Myocyte (in vitro differentiated cells): ENCODE measurements around the gene MGAT5. TPM values are rescaled to one million over a fixed set of nuclear protein-coding genes. Genes with fewer than 3 reads are reported as not detected.

Source experiments
- DNase-seq: peaks from one replicate; pipeline ENCODE4 v3.0.0-alpha.2; 2012; ENCODE audit warnings: low read depth
- total RNA-seq: library from RNA; depleted of rRNA; stranded (reverse); fragments of >200 nt; gene quantifications from 2 replicates; pipeline ENCODE4 v1.2.3, GENCODE V29; 2014

The MGAT5 gene
- total RNA-seq, 1 donor from 2014 or later, result 20.0 TPM

DNA sequence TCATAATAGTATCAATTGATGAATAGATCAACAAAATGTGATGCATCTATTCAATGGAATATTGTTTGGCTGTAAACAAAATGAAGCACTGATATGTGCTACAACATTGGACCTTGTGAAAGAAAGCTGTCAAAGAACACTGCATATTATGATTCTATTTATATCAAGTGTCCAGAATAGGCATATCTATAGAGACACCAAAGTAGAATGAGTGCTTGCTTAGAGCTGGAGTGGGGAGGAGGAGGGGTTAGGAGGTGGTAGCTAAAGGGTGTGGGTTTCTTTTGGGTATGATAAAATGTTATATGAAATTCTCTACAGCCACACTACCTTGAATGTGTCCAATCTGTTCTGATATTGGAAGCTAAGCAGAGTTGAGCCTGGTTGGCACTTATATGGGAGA, 23.0 kb upstream of the MGAT5 start:
- DNase-seq, result no peak

DNA sequence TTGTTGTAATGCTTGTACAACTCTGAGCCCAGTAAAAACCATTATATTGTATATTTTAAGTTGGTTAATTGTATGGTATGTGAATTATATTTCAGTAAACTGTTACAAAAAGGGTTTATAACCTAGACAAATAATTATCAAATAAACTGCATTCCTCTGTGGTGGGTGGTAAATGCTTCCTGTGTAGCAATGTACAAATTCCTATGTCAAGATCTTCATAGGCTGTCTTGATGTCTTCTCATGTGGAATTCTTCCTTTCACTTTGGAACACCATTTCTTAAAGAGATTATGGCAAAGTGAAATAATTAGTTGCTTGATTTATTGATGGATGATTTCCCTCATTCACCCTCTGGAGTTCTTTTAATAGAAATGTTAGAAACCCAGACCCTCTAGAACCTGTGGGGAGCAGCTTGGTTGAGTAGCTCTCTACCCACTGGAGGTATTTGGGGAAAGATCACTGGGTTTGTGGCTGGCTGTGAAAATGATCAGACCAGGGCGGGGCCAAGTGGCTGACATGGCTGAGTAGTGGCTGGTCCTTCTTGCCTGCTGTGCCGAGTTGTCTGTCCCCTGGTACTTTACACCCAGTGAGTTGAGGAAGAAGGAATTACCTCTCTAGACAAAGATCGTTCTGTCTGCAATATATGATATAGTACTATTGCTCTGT, 22.4 kb upstream of the MGAT5 start:
- DNase-seq, result no peak

DNA sequence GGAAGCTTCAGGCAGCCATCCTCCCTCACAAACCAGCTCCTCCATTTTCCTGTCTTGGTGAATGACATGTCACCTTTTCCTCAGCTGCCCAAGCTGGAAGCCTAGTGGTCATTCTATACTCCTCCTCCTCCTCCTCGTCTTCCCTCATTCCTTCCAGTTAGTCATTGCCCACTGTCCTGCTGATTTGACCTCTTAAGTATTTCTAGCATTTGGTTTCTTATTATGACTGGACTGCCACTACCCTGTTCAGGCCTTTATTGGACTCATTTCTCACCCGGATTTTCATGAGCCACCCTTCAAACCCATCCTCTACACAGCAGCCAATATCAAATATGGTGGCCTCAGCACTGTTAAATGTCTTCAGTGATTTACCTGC, 21.9 kb upstream of the MGAT5 start:
- peak; percentile 71 for DNase-seq

DNA sequence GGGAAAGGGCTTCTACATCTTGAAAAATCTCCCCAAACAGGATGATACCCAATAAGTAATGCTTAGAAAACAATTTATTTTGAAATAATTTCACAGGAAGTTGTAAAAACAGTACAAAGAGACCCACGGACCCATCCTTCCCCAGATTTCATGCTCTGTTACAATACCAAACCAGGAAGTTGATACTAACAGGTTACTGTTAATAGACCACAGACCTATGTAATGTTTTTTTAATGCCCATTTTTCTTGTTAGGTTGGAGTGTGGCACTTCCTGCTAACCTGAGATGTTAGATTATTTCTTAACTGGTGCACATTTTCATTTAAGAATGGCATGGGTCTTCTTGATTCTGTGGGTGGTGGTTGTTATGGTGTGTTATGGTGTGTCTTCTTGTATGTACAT, 21.4 kb upstream of the MGAT5 start:
- DNase-seq, result no peak

DNA sequence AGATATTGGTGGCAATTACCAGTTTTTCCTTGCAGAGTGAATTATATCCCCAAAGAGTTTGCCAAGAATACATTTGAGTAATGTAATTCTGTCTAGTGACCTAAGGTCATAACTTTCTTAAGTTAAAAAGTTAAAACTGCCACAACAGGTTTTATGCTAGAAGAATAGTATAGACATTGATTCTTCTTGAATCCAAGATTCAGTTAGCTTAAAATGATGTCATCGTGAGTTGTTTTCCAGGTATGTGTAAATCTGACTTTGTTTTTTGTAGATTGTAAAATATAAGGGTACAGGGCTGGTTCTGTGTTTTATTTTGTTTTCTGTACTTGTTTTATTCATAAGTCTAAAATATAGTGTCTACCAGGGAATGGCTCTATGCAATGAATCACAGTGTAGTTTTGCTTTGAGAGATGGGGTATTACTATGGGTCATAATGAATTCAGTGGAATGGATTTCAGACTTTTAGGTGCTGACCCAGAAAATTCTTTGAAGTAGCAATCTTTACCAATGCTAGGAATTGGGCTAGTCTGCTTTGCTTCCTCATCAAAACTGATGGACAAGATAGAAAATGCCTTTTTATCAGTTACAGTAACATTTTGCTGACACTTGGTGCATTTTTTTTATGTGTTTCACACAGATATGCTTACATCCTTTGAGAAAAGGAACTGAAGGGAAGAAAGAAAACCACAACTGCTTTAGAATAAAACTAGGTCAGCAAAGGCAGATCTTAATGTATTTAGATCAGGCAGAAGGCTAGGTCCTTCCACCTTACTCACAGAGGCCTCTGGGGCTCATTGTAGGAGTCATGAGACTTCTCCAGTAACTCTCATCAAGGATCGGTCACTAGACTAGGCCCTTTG, 20.8 kb upstream of the MGAT5 start:
- DNase-seq, result no peak

DNA sequence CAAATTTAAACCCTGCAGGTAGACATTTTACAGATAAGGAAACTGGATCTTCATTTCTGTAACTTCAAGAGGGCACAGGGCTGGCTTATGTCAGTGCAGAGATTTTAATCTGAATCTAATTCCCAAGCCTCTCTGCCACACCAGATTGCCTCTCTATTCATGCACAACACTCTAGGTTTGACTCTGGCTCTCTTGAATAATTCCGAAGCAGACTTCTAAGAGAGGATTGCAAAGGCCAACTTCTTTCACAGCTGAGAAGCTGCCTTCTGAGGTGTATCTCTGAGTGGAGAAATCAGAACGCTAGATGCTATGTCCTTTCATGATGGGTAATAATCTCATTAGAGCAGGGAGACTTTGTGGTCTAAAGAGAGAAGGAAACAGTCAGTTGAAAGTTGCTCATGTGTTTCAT, 20.1 kb upstream of the MGAT5 start:
- no peak for DNase-seq

DNA sequence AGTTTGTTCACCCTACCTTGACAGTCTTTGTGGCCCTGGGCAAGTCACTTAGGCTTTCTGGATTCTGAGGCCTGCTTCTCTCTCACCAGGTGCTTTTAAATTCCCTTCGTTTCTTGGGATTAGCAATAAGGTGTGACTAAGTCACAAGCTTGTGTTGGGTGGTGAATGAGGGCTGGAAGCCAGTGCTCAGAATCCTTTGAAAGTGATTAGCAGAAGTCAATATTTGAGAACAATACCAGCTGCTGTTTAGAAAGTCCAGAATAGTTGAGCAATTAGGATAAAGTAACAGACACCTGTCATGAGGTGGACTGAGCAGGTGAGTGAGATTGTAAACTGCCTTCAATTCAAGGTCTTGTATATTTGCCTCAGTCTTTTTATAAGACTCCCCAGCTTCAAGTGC, 19.3 kb upstream of the MGAT5 start:
- no peak for DNase-seq

DNA sequence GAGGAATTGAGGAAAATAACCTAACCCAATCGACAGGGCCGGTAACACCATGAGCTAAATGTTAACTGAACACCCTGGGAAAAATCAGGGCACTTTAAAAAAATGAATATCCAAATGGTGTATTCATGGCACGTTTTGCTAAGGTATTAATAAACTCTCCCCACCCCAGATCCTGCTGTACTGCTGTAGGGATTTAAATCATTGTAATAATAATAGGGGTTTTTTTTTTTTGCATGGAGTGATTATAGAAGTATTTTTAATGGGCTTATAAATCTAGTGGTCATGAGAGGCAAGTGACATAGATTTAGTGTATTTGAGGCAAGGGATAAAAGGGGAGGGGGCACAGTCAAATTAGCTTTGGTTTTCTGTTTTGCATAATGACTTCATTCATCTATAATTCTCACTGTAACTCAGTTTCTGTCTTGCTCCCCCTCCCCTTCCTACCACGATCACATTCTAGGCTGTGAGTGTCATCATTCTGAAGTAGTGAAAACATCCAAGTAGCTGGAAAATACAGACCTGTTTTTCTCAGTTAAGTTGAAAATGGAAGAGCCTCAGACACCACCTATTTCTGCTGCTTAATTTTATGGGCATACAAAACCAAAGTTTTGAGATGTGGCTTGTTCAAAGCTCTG, 18.2 kb upstream of the MGAT5 start:
- DNase-seq, result no peak

DNA sequence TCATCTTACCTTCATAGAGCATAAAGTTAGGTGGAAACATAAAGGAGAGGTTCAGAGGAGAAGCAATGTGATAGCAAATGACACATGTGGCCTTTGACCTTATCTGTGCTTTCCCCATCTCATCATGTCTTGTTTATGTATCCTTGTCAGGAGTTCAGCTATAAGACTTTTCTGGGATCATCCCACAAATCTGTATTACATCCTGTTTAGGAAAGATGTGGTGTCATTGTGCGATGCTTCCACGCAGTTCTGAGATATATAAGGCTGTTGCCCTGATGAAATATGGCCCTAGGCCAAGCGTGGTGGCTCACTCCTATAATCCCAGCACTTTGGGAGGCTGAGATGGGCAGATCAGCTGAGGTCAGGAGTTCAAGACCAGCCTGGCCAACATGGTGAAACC, 15.5 kb upstream of the MGAT5 start:
- DNase-seq, result no peak

DNA sequence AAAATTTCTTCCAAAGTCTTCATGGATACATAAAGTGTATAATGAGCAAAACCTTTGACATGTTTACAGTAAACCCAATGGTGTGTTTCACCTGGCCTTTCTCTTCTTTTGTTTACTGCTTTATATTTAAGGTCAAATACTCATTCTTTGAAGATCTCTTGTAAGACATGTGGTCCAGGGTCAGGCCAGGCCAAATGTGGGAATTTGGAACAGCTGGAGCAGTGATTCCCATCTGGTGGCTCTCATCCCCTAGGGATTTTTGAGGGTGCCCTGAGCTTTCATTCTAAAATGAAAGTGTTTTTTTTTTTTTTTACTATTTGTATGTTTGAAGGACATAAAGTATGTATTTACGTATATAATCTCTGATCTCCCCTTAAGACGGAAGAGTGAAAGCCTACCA, 13.8 kb upstream of the MGAT5 start:
- peak; percentile 50 for DNase-seq

DNA sequence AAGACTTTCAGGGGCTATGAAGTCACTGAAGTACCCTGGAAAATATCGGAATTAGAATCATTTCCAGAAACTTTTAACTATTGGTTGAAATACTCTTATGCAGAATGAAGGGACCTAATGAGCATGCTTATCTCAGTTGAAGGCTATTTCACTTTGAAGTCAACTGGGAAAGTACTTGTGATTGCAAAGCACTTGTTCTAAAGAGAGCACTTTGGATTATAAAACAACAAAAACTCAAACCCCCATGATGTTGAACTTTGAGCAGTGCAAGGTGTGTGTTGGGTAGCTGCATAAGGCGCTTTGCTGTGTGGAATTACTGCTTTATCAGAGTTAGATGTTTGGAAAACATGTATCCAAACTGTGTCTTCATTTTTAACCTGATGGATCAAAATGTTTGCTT, 12.0 kb upstream of the MGAT5 start:
- DNase-seq, result no peak

DNA sequence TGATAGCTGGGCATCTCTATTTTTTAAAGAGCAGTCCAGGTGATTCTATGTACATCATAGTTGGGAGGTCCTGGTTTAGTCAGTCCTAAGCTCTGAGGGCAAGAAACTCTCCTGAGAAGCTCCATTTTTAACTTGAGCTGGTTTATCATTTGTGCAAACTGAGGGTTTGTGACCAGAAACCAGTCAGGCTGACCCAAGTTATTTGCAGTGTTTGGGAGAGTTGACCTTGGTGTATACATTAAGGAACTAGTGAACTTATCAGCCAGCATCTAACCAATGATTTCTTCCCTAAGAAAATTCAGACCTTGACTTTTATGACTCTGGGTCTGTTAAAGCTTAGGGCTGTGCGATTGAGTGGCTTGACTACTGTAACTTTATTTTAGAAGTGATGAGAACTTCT, 10.6 kb upstream of the MGAT5 start:
- no peak for DNase-seq

DNA sequence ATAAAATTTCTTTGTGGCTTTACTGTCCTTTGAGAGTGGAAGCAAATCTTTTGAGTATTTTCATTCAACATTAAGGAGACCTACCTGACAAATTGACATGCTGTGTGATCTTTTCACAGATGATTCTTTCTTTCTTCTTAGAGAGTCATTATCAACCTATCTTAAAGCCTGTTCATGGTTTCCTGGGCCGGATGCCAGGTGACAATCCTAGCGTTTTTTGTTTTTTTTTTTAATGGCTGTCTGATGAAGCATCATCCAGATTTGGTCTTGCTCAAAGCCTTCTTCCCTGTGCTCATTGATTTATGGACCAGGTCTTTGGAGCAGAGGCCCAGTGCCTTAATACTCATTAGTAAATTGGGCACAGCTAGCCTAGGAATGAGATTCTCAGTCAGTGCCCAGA, 9.8 kb upstream of the MGAT5 start:
- no peak for DNase-seq

DNA sequence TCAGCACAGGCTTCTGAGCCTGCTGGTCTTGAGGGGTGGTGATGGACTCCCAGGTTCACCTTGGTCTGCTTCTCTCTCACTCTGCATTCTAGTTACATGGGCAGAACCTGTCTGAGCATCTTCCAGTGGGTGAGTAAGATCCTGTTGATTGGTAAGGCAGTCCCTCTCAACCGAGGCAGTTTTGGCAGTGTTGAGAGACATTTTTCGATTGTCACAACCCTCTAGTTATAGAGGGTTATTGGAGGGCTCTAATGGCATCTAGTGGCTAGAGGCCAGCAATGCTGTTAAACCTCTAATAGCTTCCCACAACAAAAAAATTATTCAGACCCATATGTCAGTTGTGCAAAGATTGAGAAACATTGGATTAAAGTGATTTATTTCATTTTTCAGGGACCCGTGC, 9.3 kb upstream of the MGAT5 start:
- no peak for DNase-seq

DNA sequence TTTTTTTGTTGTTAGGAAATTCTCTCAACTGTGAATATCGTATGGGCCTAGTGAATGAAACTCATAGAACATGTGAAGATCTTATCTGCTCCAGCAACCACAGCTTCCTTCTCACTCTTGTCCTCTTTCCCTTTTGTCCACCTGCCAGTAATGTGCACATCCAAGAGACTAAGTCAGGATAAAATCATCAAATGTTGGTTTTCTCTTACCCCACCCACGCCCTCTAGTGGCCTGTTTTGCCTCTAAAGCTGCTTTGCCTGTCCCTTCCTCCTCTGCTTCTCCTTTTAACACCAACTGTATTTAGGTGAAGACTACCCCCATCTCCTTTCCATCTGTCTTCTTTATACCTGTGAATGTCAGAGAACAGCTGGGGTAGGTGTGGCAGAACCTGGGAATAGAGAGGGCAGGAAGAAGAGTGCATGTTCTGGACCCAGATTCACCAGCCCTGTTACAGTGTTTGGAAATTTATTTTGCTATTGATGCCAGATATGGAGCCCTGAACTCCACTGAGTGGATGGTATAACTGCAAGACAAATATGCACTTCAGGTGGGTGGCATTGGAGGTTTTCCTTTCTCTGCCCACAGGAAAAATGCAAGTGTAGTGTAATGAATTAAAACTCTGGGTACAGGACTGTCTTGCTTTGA, 8.4 kb upstream of the MGAT5 start:
- peak; percentile 74 for DNase-seq

DNA sequence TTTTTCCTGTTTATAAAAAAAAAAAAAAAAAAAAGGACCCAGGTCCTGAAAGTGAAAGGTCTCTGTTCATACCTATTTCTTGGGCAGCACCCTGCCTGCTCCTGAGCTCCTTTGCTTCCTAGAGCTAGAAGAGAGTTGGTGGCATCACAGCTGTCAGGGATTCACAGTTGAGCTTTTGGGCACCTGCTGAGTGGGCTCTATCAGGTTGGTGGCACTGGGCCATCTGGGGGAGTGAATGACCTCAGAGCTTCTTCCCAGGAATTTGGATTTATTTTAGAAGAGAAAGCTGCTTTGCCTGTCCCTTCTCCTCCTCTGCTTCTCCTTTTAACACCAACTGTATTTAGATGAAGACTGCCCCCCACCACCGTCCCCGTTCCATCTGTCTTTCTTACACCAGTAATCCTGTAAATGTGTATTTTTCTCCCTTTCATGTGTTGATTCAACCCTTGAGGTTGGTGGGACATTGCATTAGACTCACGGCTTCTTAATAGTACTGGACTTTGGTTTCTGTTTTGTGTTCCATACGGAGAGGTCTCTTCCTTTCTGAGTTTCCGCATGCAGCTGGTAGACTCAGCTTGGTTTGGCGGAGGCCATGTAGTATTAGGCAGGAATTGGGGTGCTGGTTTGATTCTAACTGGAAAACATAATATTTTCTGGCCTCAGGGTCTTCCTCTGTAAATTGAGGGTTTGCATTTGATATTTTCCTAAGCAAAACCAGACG, 7.6 kb upstream of the MGAT5 start:
- DNase-seq, result peak; percentile 64

DNA sequence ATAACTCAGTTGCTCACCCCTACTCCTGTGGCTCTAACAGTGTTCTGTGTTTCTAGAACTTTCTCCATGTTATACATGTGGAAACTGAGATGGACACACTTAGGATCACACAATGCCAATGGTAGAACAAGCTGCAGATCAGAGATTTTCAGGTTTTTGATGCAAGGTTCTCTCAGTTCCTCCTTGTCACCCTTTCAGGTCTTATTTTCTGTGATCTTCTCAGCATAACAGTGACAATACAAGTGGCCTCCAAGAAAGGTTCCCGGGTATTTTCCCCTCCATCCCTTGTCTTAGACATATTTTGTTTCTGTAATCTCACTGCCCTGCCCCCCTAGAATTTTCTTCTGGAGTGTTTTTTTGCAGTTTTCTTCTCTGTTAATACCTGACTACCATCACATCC, 6.2 kb upstream of the MGAT5 start:
- no peak for DNase-seq

DNA sequence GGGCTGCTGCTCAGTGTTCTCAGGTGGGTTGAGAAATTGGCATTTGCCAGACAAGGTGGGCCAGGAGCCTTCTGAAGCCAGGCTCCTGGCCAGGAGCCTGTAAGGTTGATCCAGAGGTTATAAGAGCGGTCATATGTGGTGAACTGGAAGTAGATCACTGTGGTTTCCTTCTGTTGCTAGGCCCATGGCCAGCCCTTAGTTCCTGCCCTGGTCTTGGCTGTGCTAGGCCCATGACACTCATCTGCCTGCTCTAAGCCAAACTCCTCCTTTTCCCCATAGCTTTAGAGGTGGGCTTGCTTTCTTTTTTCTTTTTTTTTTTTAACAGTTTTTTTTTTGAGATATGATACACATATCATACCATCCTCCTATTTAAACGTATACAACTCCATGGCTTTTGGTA, 5.0 kb upstream of the MGAT5 start:
- no peak for DNase-seq

DNA sequence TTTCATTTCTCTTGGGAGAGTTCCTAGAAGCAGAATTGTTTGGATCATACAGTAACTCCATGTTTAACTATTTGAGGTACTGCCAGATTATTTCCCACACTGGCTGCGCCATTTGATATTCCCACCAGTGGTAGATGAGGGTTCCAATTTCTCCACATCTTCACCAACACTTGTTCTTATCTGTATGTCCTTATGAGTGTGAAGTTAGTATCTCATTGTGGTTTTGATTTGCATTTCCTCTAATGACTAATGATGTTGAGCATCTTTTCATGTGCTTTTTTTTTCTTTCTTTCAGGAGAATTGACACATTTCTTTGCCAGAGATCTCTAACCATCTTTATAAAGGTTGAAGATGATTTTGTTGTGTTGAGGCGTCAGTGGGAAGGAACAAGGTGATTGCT, 4.1 kb upstream of the MGAT5 start:
- DNase-seq, result no peak

DNA sequence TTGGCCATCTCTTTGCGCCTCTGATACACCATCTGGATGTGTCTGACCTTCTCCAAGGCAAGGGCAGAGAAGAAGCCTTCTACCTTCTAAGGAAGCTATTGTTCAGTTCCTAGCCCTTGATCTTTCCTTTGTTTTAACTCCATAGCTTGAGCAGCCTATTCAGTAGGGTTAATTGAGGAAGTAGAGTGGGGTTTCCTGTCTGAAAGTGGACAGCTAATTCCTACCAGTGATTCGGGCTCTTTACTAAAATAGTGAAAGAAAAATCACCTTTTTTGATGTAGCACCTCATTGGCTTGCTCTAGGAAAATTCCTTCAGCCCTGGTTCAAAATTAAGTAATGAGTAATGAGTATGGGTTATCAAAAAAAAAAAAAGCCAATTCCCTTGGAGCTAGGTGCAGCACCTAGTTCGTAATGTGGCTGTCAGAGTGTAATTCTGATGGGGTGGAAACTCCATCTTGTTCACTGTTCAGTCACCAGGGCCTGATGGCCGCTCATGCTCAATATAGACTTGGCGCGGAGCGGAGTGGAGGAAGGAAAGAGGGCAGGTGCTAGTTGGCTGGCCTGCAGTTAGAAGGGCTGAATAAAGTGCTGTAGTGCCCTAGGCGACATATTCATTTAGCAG, 2.9 kb upstream of the MGAT5 start:
- DNase-seq, result no peak
